Heart left ventricle (tissue), 16 donors: ENCODE measurements around the gene PLA2G3. TPM values are rescaled to one million over a fixed set of nuclear protein-coding genes. Genes with fewer than 3 reads are reported as not detected.

Experiments used
- ATAC-seq, 4 donors: fragments of 200-7000 bp; cut with Tn5 transposase; one replicate each; pipeline ENCODE4 v1.9.1; 2020 to 2022; ENCODE audit warnings: moderate library complexity in 4 of 4, mild to moderate bottlenecking in 3 of 4, moderate number of reproducible peaks in 1 of 4
- DNase-seq, 5 donors: peaks; one replicate each; pipeline ENCODE4 v3.0.0-alpha.2; 2020
- H3K27ac ChIP-seq, 12 donors: fragments of 200-600 bp; sonication (generic) in 4 of 12; one replicate each; pipeline versions ENCODE4 v1.5.0 to v1.8.0; 2016 to 2022; ENCODE audit warnings: mild to moderate bottlenecking in 2 of 12
- H3K27me3 ChIP-seq, 9 donors: fragments of 200-600 bp; sonication (generic) in 2 of 9; one replicate each; pipeline versions ENCODE4 v1.5.1 to v1.8.0; 2016 to 2022; ENCODE audit warnings: mild to moderate bottlenecking in 3 of 9
- H3K36me3 ChIP-seq, 9 donors: fragments of 200-600 bp; sonication (generic) in 2 of 9; one replicate each; pipeline versions ENCODE4 v1.5.0 to v1.8.0; 2018 to 2022; ENCODE audit warnings: mild to moderate bottlenecking in 2 of 9
- H3K4me1 ChIP-seq, 12 donors: fragments of 200-600 bp; sonication (generic) in 4 of 12; one replicate each; pipeline versions ENCODE4 v1.5.0 to v1.8.0; 2016 to 2022; ENCODE audit warnings: mild to moderate bottlenecking in 3 of 12
- H3K4me3 ChIP-seq, 12 donors: fragments of 200-600 bp; sonication (generic) in 4 of 12; one replicate each; pipeline versions ENCODE4 v1.5.0 to v1.8.0; 2017 to 2022; ENCODE audit warnings: mild to moderate bottlenecking in 9 of 12, moderate library complexity in 4 of 12
- H3K9me3 ChIP-seq, 12 donors: fragments of 200-600 bp; sonication (generic) in 4 of 12; one replicate each; pipeline versions ENCODE4 v1.5.0 to v1.8.0; 2016 to 2022; ENCODE audit warnings: mild to moderate bottlenecking in 1 of 12
- CTCF ChIP-seq, 12 donors: fragments of 200-600 bp; sonication (generic) in 4 of 12; IDR thresholded peaks; one replicate each; pipeline versions ENCODE4 v1.5.0 to v1.8.0; 2018 to 2022; ENCODE audit warnings: antibody characterized with exemption in 12 of 12, mild to moderate bottlenecking in 5 of 12
- POLR2A ChIP-seq, 2 donors: fragments of 450-650 bp; IDR thresholded peaks; one replicate each; pipeline ENCODE4 v1.6.1; 2017; ENCODE audit warnings: antibody characterized with exemption in 2 of 2, mild to moderate bottlenecking in 2 of 2, moderate library complexity in 2 of 2
- WGBS, 4 donors: extraction: QIAGEN DNeasy Blood & Tissue Kit in 2 of 4; methylation state at CpG; one replicate each; pipeline versions ENCODE4 v1.1.5 to v1.1.7; 2013 to 2018; 5-methylcytosine and 5-hydroxymethylcytosine counted together
- intact Hi-C, 10 donors: fragments of 100-400 bp; cut with DNase I; formaldehyde crosslinking; loops; one replicate each; pipeline versions ENCODE4 v1.11.1 to v1.14.2; 2022
- polyA plus RNA-seq, 2 donors: library from polyadenylated mRNA; stranded (reverse); fragments of 200-250 nt; gene quantifications; one replicate each; pipeline ENCODE4 v1.2.3, GENCODE V29; 2013
- total RNA-seq, 9 donors: library from RNA; depleted of rRNA in 2 of 9; stranded (reverse); fragments of >200 nt in 2 of 9; fragmentation: NEBNext Ultra II Directional in 3 of 9; extraction: Animal tissue kit (Norgen Biotek cat#: 25700) in 3 of 9; gene quantifications; one replicate each; pipeline versions ENCODE4 v1.1.0 to v1.2.4, GENCODE V29; 2016 to 2023
- donor health status: ischemic (EF 13 %, LVEDD 7.1; RV severe dilation, severe dysfunction).
- donor health status: healthy with polysubstance abuse.
- donor health status: DM: no; HTN: yes; CAD: no.
- donor health status: DM: no; HTN: no; CAD: no.
- donor health status: ischemic (EF 25% LVEDD 6.9; RV normal size, moderate dysfunction).
- donor health status: ischemic (EF 25% LVEDD 5.7; RV mildly dilated, moderate dysfunction).
- donor health status: healthy.
- donor health status: DM: yes; HTN: yes; CAD: no.
- donor health status: ischemic (EF 35%, LVEDD 5.7; RV mildly dilated, moderate dysfunction).
- donor health status: nonischemic (EF 11% LVEDD 7.7; RV severe dilation, severe dysfunction).
- donor health status: DM: yes; HTN: yes; CAD: no.
- donor health status: PGD.
- donor health status: ischemic (EF 29% LVEDD 5.4; RV normal size, mild dysfunction).
- donor health status: nonischemic (EF 23%, LVEDD 6.1; RV moderate dilation, normal function).

PLA2G3 gene
- total and polyA plus RNA-seq, 11 donors = not detected

- peaks cover 0 to 14% (median 10%) of the 10 kb centered on the region in 12 donors for H3K4me1 ChIP-seq
- H3K27me3 ChIP-seq = no peaks in the 10 kb centered on the region
- H3K36me3 ChIP-seq = no peaks in the 10 kb centered on the region
- ATAC-seq (peak; percentile 91 to 97 (median 96)), DNase-seq (peak; percentile 74 to 79 (median 76))
- H3K4me3 ChIP-seq = no peak overlapping the region
- 9 to 19% (median 14%) methylated on average over 5 of the region's 5 CpGs for WGBS, 4 donors
- intact Hi-C loops = loop anchor here (1.0 to 10.0 kb wide), 14 partner anchors 37 to 387 kb away; partner anchors contain the start of gene SELENOM (in 7 of the 10)
- TF ChIP-seq POLR2A (IDR thresholded peaks at IDR 0.05) (no peak), CTCF (IDR thresholded peaks at IDR 0.05) (peak; percentile 81 to 98 (median 94))
- H3K27ac ChIP-seq = peak overlapping the region; percentile 37 to 85 (median 74)
- H3K9me3 ChIP-seq = peaks cover 0 to 7% (median 0%) of the 10 kb centered on the region in 12 donors
These were observed 8.8 kb upstream of the PLA2G3 start for GRCh38 chr22:31148953-31149627.

- no peak for TF ChIP-seq CTCF (IDR thresholded peaks at IDR 0.05)
- no peak for TF ChIP-seq POLR2A (IDR thresholded peaks at IDR 0.05)
- Histone ChIP-seq H3K27ac (peak overlapping the region; percentile 37 to 85 (median 74)), H3K4me1 (peaks cover 0 to 14% (median 10%) of the 10 kb centered on the region in 12 donors), H3K36me3 (no peaks in the 10 kb centered on the region), H3K4me3 (no peak overlapping the region), H3K9me3 (peaks cover 0 to 7% (median 0%) of the 10 kb centered on the region in 12 donors), H3K27me3 (no peaks in the 10 kb centered on the region)
- ATAC-seq (peak; percentile 71 to 88 (median 80)), DNase-seq (peak in 3 of 5 donors; percentile 30 to 46 (median 36))
- intact Hi-C loops = loop anchor here (1.0 to 10.0 kb wide), 13 partner anchors 36 to 386 kb away; partner anchors contain the start of gene SELENOM (in 5 of the 10)
- 50 to 54% (median 51%) methylated on average over 1 of the region's 1 CpG for WGBS, 4 donors
These were observed 8.2 kb upstream of the PLA2G3 start for GRCh38 chr22:31148488-31148887.

GRCh38 chr22:31144223-31144622, 3.9 kb upstream of the PLA2G3 start:
- intact Hi-C loops = loop anchor here in 3 of 10 donors (10.0 kb wide), 2 partner anchors 49 to 379 kb away; no protein-coding TSS in a partner anchor
- TF ChIP-seq POLR2A (IDR thresholded peaks at IDR 0.05) (no peak), CTCF (IDR thresholded peaks at IDR 0.05) (no peak)
- H3K4me3 ChIP-seq = no peak overlapping the region
- H3K27me3 ChIP-seq = peaks cover 0 to 8% (median 0%) of the 10 kb centered on the region in 9 donors
- H3K9me3 ChIP-seq = peaks cover 0 to 7% (median 0%) of the 10 kb centered on the region in 12 donors
- H3K36me3 ChIP-seq = no peaks in the 10 kb centered on the region
- H3K4me1 ChIP-seq = peaks cover 0 to 19% (median 10%) of the 10 kb centered on the region in 12 donors
- ATAC-seq (no peak), DNase-seq (no peak)
- no peak overlapping the region for H3K27ac ChIP-seq

GRCh38 chr22:31143537-31143936, 3.2 kb upstream of the PLA2G3 start:
- H3K36me3 ChIP-seq = no peaks in the 10 kb centered on the region
- intact Hi-C loops = loop anchor here in 3 of 10 donors (10.0 kb wide), 2 partner anchors 49 to 379 kb away; no protein-coding TSS in a partner anchor
- H3K27me3 ChIP-seq = peaks cover 0 to 8% (median 0%) of the 10 kb centered on the region in 9 donors
- TF ChIP-seq CTCF (IDR thresholded peaks at IDR 0.05) = no peak
- TF ChIP-seq POLR2A (IDR thresholded peaks at IDR 0.05) = no peak
- peak in 1 of 5 donors; percentile 35 for DNase-seq
- peak in 3 of 4 donors; percentile 43 to 55 (median 44) for ATAC-seq
- 65 to 73% (median 69%) methylated on average over 3 of the region's 3 CpGs for WGBS, 4 donors
- H3K4me1 ChIP-seq = peaks cover 0 to 13% (median 4%) of the 10 kb centered on the region in 12 donors
- H3K9me3 ChIP-seq = peaks cover 0 to 7% (median 0%) of the 10 kb centered on the region in 12 donors
- H3K4me3 ChIP-seq = no peak overlapping the region
- no peak overlapping the region for H3K27ac ChIP-seq
